GM13976 (cell line): ENCODE results near the gene ST6GALNAC6.
A peak's percentile ranks its signal among the peaks of the same experiment; 100 is the strongest.

ENCODE experiments used
- DNase-seq: peaks from one replicate; pipeline ENCODE4 v3.0.0; 2012; ENCODE audit warnings: low spot score
- in situ Hi-C: fragments of 300-500 bp; cut with MboI; formaldehyde crosslinking; loops from one replicate; pipeline ENCODE4 v1.12.0; 2022; ENCODE audit warnings: low sequenced_read_pairs, mixed read lengths, inconsistent platforms; ENCODE audit not compliant: unreplicated experiment
- TF ChIP-seq, protein P1 (sequence below): IDR thresholded peaks from 2 replicates; pipeline ENCODE4 v1.5.1; 2012; ENCODE audit warnings: borderline replicate concordance, mild to moderate bottlenecking; ENCODE audit not compliant: insufficient read depth; ENCODE audit errors: extremely low read depth, missing control alignments, control extremely low read depth

ST6GALNAC6 gene

DNA sequence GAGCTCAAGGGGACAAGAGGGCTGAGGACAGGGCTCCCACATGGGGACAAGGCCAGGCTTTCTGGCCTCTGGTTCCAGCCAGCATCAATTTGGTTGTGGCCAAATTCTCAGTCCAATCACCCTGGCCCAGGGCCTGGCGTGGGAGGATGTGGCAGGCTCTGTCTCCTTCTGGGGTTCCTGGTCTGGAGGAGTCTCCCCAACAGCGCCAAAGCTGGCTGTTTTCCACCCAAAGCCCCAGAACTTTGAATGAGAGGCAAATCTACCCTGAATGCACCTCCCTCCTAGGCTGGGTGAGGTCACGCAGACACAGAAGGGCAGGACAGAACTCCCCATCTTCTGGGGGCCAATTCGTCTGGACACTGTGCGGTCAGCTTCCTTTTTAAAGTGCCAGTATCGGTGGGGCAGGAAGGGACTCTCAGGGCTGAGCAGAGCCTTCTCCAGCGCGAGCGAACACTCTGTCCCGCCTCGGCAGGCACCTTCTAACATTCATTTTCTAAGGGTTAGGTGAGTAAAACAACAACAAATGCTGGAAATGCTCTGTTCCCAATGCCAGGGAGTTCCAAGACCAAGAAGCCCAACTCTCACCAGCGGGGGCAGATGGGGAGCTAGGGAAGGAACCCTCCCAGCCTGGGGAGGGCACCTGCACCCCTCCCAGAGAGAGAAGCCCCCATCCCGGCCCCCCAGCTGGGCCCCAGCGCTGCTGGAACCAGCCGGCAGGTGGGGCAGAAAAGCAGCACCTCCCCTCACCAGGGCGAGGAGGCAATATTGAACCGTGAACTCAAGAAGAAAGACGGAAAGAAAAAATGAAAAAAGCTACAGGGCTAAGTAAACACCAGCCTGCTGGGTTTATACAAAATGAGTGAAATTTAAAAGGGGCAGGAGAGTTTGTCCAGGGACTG, 41.9 kb upstream of the ST6GALNAC6 start:
- in situ Hi-C loops: loop anchor here (25.0 kb wide), 1 partner anchor 96 kb away; no protein-coding TSS in a partner anchor
- TF ChIP-seq, protein P1, sequence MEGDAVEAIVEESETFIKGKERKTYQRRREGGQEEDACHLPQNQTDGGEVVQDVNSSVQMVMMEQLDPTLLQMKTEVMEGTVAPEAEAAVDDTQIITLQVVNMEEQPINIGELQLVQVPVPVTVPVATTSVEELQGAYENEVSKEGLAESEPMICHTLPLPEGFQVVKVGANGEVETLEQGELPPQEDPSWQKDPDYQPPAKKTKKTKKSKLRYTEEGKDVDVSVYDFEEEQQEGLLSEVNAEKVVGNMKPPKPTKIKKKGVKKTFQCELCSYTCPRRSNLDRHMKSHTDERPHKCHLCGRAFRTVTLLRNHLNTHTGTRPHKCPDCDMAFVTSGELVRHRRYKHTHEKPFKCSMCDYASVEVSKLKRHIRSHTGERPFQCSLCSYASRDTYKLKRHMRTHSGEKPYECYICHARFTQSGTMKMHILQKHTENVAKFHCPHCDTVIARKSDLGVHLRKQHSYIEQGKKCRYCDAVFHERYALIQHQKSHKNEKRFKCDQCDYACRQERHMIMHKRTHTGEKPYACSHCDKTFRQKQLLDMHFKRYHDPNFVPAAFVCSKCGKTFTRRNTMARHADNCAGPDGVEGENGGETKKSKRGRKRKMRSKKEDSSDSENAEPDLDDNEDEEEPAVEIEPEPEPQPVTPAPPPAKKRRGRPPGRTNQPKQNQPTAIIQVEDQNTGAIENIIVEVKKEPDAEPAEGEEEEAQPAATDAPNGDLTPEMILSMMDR: no peak
- DNase-seq: no peak

DNA sequence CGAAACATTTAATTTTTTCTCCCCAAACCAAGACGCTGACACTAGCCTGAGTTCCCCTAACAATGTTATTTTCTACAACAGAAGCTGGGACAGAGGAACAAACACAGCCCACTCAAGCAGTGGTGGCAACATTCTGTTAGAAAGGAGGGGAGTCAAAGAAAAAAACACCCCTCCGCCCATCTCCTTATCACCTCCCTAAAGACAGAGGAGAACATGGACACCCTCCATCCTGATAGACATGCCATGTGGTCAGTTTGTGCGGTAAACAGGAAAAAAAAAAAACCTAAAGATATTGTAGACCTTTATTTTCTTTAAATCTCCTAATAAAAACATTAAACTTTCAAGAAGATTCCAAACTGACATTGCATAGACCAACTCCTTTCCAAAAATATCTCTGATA, 41.2 kb upstream of the ST6GALNAC6 start:
- TF ChIP-seq, protein P1: no peak
- no peak for DNase-seq
- in situ Hi-C loops: loop anchor here (25.0 kb wide), 1 partner anchor 97 kb away; no protein-coding TSS in a partner anchor

DNA sequence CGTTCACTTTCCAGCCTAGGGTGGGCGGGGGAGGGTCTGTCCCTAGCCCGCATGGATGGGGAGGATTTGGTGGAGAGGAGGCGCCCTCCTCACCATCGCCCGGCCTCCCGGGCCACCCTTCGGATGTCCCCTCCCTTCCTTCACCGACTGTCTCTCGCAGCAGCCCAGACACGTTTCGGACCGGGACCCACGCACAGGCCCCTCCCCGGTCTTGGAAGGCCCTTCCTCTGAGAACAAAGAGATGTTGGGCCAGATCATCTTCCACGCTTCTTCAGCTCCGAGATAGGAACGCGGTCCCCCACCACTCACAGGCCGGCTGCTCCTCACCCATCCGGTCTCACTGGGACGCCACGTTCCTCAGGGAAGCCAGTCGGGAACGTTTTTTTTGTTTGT, 38.9 kb upstream of the ST6GALNAC6 start:
- no peak for DNase-seq
- in situ Hi-C loops: loop anchor here (25.0 kb wide), 1 partner anchor 99 kb away; no protein-coding TSS in a partner anchor
- TF ChIP-seq, protein P1: no peak

DNA sequence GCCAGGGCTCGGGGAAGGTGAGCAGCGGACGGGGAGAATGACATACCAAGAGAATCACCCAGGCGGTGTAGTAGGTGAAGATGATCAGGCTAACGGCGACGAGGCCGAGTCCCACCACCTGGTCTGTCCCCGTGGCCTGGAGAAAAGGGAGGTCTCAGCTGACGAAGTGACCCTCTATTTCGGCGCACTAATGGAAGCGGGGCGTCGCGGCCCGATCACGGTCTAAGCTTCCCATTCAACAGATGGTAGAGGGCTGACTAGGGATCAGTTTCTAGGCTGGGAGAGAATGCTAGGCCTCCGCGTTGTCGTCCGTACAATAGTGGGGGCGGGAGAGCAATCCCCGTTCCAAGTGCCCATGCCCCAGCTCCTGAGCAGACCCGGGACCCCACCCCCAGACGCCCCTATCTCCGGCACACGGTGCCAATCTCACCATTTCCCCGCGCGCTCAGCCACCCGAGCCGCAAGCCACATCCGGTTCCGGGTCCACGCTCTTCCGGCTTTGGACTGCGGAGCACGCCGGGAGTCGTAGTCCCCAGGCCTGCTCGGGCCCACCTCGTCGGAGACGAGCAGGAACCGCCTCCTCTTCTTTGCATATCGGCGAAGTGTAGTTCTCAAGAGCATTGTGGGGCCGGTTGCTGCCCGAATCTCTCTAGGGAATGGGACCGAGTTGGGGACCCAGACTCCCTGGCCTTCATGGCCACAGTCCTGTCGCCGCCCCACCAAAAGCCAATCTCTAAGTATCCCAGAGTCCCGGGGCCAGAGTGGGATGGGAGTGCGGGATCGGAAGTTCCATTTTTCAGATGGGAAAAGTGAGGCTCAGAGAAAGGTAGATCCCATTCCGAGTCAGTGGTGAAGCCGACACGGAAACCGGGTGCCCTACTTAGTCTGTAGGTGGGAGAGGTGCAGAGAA, 38.2 kb upstream of the ST6GALNAC6 start, which contains the start of gene DPM2:
DPM2 (minus strand) TSS at position 467 of the 910 bp plus-strand sequence; CDS start at position 433, 34 bp downstream.
- TF ChIP-seq, protein P1: no peak
- peak; percentile 96 for DNase-seq
- in situ Hi-C loops: loop anchor here (25.0 kb wide), 1 partner anchor 100 kb away; no protein-coding TSS in a partner anchor

DNA sequence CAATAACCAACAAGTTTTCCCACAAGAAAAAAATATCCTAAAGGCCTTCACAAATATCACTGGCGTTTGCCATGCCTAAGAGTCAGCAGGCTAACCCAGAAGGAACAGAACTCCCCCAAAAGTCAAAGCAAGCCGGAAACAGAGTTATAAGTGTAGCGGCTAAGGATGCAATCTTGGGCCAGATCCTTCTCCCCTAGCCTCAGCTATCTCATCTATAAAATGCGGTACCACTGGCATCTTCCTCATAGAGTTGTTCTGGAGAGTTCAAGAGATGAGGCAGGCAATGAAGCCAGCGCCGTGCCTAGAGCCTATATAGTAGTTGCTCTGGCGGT, 37.6 kb upstream of the ST6GALNAC6 start:
- DNase-seq: no peak
- in situ Hi-C loops: loop anchor here (25.0 kb wide), 1 partner anchor 100 kb away; no protein-coding TSS in a partner anchor

More for the DNA sequence above, 37.6 kb upstream of the ST6GALNAC6 start:
- TF ChIP-seq, protein P1: no peak
